Activated CD4-positive, alpha-beta T cell treated with anti-CD3 and anti-CD28 coated beads for 24 hours (primary cell): Measurements from ENCODE around the gene RAB11FIP5.
"Not testable (repeated sequence)": the region's sequence is repeated elsewhere in the genome, so short reads cannot be mapped to it uniquely, and the experiment has no call there.

Source experiments
- DNase-seq, 2 donors: peaks; one replicate each; pipeline ENCODE4 v3.0.0-alpha.2; 2020; ENCODE audit warnings: low read depth in 2 of 2

The RAB11FIP5 gene

GRCh38 chr2:73112913-73113854 is at the start of gene RAB11FIP5:
Gene RAB11FIP5 (minus strand): TSS chr2:73112948. CDS start chr2:73112777, 171 bp downstream.
- peak; percentile 64 to 68 for DNase-seq

- no peak for DNase-seq
These were observed 43.9 kb upstream of the RAB11FIP5 start for GRCh38 chr2:73156539-73157124.

GRCh38 chr2:73142937-73143336 is 30.2 kb upstream of the RAB11FIP5 start:
- no peak for DNase-seq

GRCh38 chr2:73141896-73142295 is 29.1 kb upstream of the RAB11FIP5 start:
- DNase-seq = no peak

GRCh38 chr2:73135236-73135635 is 22.5 kb upstream of the RAB11FIP5 start:
- DNase-seq = no peak

GRCh38 chr2:73134471-73134870 is 21.7 kb upstream of the RAB11FIP5 start:
- DNase-seq = no peak

GRCh38 chr2:73133566-73134197 is 20.9 kb upstream of the RAB11FIP5 start:
- DNase-seq = no peak

GRCh38 chr2:73131807-73132206 is 19.1 kb upstream of the RAB11FIP5 start:
- DNase-seq = no peak

GRCh38 chr2:73130790-73131189 is 18.0 kb upstream of the RAB11FIP5 start:
- DNase-seq = no peak

GRCh38 chr2:73128841-73129535 is 16.2 kb upstream of the RAB11FIP5 start:
- no peak for DNase-seq

GRCh38 chr2:73122536-73122935 is 9.8 kb upstream of the RAB11FIP5 start:
- DNase-seq = no peak

- DNase-seq = not testable (repeated sequence)
These were observed 7.0 kb upstream of the RAB11FIP5 start for GRCh38 chr2:73119611-73120239.

GRCh38 chr2:73117441-73117840 is 4.7 kb upstream of the RAB11FIP5 start:
- DNase-seq = no peak

- no peak for DNase-seq
These were observed 3.6 kb upstream of the RAB11FIP5 start for GRCh38 chr2:73116182-73116960.

GRCh38 chr2:73114273-73114867 is 1.6 kb upstream of the RAB11FIP5 start:
- DNase-seq = no peak

GRCh38 chr2:73112026-73112912 is 479 bp downstream of the RAB11FIP5 start:
- peak in 1 of 2 donors; percentile 9 for DNase-seq

- no peak for DNase-seq
These were observed 1.4 kb downstream of the RAB11FIP5 start for GRCh38 chr2:73111073-73112025.
